OCI-M2 (cell line): ENCODE data around the gene STAM.
"Not testable (repeated sequence)": the region's sequence is repeated elsewhere in the genome, so short reads cannot be mapped to it uniquely, and the experiment has no call there.

Experiments
- DNase-seq: peaks from one replicate; lab custom pipeline; 2025; ENCODE audit not compliant: unreplicated experiment; lab: John Stamatoyannopoulos, UW

STAM gene

GRCh38 chr10:17643755-17644484 lies at the start of gene STAM:
STAM (plus strand) TSS chr10:17644151; CDS start chr10:17644340, 189 bp downstream.
- DNase-seq, result peak; percentile 92

GRCh38 chr10:17597386-17597785 lies 46.6 kb upstream of the STAM start:
- DNase-seq, result no peak

GRCh38 chr10:17599089-17599488 lies 44.9 kb upstream of the STAM start:
- DNase-seq, result no peak

- DNase-seq, result no peak
Measured at GRCh38 chr10:17605936-17606335, 38.0 kb upstream of the STAM start.

GRCh38 chr10:17606547-17607040 lies 37.4 kb upstream of the STAM start:
- DNase-seq, result no peak

- DNase-seq, result no peak
Measured at GRCh38 chr10:17607060-17607459, 36.9 kb upstream of the STAM start.

- no peak for DNase-seq
Measured at GRCh38 chr10:17607603-17608332, 36.2 kb upstream of the STAM start.

- no peak for DNase-seq
Measured at GRCh38 chr10:17609523-17610079, 34.4 kb upstream of the STAM start.

GRCh38 chr10:17616403-17617030 lies 27.4 kb upstream of the STAM start:
- DNase-seq, result no peak

- no peak for DNase-seq
Measured at GRCh38 chr10:17617031-17617911, 26.7 kb upstream of the STAM start, which contains the start of gene HACD1. HACD1 (minus strand) TSS chr10:17617374; CDS start chr10:17617339, 35 bp downstream.

GRCh38 chr10:17622061-17622460 lies 21.9 kb upstream of the STAM start:
- DNase-seq, result no peak

- no peak for DNase-seq
Measured at GRCh38 chr10:17624996-17625395, 19.0 kb upstream of the STAM start.

- DNase-seq, result no peak
Measured at GRCh38 chr10:17626656-17627055, 17.3 kb upstream of the STAM start.

GRCh38 chr10:17632590-17632989 lies 11.4 kb upstream of the STAM start:
- not testable (repeated sequence) for DNase-seq

GRCh38 chr10:17633353-17633752 lies 10.6 kb upstream of the STAM start:
- no peak for DNase-seq

GRCh38 chr10:17637869-17638268 lies 6.1 kb upstream of the STAM start:
- DNase-seq, result no peak

- no peak for DNase-seq
Measured at GRCh38 chr10:17640331-17640816, 3.6 kb upstream of the STAM start.

- DNase-seq, result no peak
Measured at GRCh38 chr10:17643339-17643754, 604 bp upstream of the STAM start.

- DNase-seq, result no peak
Measured at GRCh38 chr10:17644485-17644943, 563 bp downstream of the STAM start.
